GM21526 (cell line): ENCODE data around the gene PSMD14.

Source experiments
- ATAC-seq: cut with Tn5 transposase; IDR thresholded peaks from one replicate; pipeline ENCODE4 v1.9.1; 2021; ENCODE audit warnings: moderate library complexity; ENCODE audit not compliant: unreplicated experiment, low FRiP score

Gene PSMD14

GRCh38 chr2:161434118-161434517 lies 125.9 kb downstream of the PSMD14 start:
- no peak for ATAC-seq

GRCh38 chr2:161436411-161436810 lies 128.2 kb downstream of the PSMD14 start:
- no peak for ATAC-seq

- ATAC-seq, result no peak
Measured at GRCh38 chr2:161438598-161438997, 130.4 kb downstream of the PSMD14 start.

- no peak for ATAC-seq
Measured at GRCh38 chr2:161445097-161445496, 136.9 kb downstream of the PSMD14 start.

GRCh38 chr2:161448431-161448830 lies 140.2 kb downstream of the PSMD14 start:
- no peak for ATAC-seq
